K562 (cell line): ENCODE measurements around the gene B3GNT4. TPM values are rescaled to one million over a fixed set of nuclear protein-coding genes. Genes with fewer than 3 reads are reported as not detected.
A peak's percentile ranks its signal among the peaks of the same experiment; 100 is the strongest.

ENCODE experiments used
- POLR2G ChIP-seq: fragments of 200-400 bp; formaldehyde crosslinking; IDR thresholded peaks from 2 replicates; pipeline ENCODE4 v1.6.1; 2017; ENCODE audit warnings: low read depth, mild to moderate bottlenecking, antibody characterized with exemption, low read length, moderate library complexity
- ZFX ChIP-seq: sonication (generic); formaldehyde crosslinking; IDR thresholded peaks from 2 replicates; pipeline ENCODE4 v1.8.0; 2022; ENCODE audit warnings: mild to moderate bottlenecking, missing genetic modification reagents, moderate library complexity
- ZNF77 ChIP-seq: fragments of 250-450 bp; sonication (Bioruptor Pico); IDR thresholded peaks from 2 replicates; pipeline ENCODE4 v1.5.0; 2020
- polyA plus RNA-seq, 8 experiments: library from polyadenylated mRNA; depleted of rRNA in 4 of 8; stranded (reverse) in 5 of 8; unstranded in 3 of 8; fragments of >200 nt; fragmentation: Nextera tagmentation in 2 of 8; fragmentation: Illumina TruSeq in 1 of 8; extraction: Ambion mirVana in 2 of 8; extraction: Trizol in 1 of 8; gene quantifications; 2 replicates each; pipeline versions ENCODE4 v1.2.1 to v1.2.3, GENCODE V29; 2011 to 2014; ENCODE audit warnings: inconsistent platforms in 1 of 8, missing spikeins in 1 of 8
- total RNA-seq, 7 experiments: library from RNA; depleted of rRNA in 6 of 7; stranded (reverse); fragments of >200 nt in 6 of 7; fragmentation: Illumina TruSeq in 2 of 7; extraction: Trizol in 2 of 7; gene quantifications; 2 replicates each; pipeline versions ENCODE4 v1.2.1 to v1.2.3, GENCODE V29; 2011 to 2021; ENCODE audit warnings: low replicate concordance in 1 of 7
- TF ChIP-seq, protein P1 (sequence below): conservative IDR thresholded peaks from 2 replicates; pipeline ENCODE4 v1.6.1; 2011; ENCODE audit warnings: low read depth, mild to moderate bottlenecking, low read length; ENCODE audit not compliant: control insufficient read depth
- TF ChIP-seq, protein P2 (sequence below): sonication (generic); formaldehyde crosslinking; IDR thresholded peaks from 2 replicates; pipeline ENCODE4 v1.4.0; 2020; ENCODE audit warnings: mild to moderate bottlenecking, missing genetic modification reagents
- TF ChIP-seq, protein P3 (sequence below): fragments of 450-650 bp; IDR thresholded peaks from 2 replicates; pipeline ENCODE4 v1.6.1; 2016; ENCODE audit warnings: mild to moderate bottlenecking, moderate library complexity
- TF ChIP-seq, protein P4 (sequence below): fragments of 150-350 bp; IDR thresholded peaks from 2 replicates; pipeline ENCODE4 v1.6.1; 2014; ENCODE audit warnings: low read depth, mild to moderate bottlenecking, low read length, borderline replicate concordance

B3GNT4 gene
- total and polyA plus RNA-seq, 9 of the 15 experiments (the other 6 are each of a cell fraction or from before 2014, with no cell fraction given): 0.17 to 3.2 (median 1.3) TPM

DNA sequence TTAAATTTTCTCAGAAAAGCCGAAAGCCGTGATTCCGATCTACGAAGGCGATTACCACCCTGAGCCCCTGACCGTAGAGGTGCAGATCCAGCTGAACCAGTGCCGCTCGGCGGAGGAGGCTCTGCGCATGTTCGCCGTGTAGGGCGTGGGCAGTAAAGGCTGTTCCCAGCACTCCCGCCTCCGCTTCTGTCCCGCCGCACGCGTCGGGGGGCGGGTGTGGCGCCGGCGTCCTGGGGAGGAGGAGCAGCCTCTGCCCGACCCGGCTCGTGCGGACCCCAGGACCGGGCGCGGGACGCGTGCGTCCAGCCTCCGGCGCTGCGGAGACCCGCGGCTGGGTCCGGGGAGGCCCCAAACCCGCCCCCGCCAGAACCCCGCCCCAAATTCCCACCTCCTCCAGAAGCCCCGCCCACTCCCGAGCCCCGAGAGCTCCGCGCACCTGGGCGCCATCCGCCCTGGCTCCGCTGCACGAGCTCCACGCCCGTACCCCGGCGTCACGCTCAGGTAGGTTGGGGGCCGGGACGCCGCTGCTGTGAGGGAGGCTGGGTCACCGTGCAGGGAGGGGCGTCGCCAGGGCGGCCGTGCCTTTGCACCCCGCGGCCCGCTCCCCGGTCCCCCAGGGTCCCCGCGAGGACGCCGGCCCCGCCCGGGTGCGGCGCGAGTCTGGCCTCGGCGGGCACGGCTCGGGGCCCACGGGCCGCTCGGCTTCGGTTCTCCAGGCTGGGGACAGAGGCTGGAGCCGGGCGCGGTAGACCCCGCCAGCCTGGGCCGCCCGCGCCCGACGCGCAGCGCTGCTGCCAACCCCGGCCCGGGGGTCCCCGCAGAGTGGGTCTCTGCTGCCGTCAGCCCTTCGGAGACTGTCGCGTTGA, at the start of gene B3GNT4 (continued):
- TF ChIP-seq, protein P1, sequence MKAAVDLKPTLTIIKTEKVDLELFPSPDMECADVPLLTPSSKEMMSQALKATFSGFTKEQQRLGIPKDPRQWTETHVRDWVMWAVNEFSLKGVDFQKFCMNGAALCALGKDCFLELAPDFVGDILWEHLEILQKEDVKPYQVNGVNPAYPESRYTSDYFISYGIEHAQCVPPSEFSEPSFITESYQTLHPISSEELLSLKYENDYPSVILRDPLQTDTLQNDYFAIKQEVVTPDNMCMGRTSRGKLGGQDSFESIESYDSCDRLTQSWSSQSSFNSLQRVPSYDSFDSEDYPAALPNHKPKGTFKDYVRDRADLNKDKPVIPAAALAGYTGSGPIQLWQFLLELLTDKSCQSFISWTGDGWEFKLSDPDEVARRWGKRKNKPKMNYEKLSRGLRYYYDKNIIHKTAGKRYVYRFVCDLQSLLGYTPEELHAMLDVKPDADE: peak; percentile 56; the same call in 1 of the 2 replicates
- TF ChIP-seq ZNF77 (CRISPR knock-in tag): no peak
- TF ChIP-seq, protein P2, sequence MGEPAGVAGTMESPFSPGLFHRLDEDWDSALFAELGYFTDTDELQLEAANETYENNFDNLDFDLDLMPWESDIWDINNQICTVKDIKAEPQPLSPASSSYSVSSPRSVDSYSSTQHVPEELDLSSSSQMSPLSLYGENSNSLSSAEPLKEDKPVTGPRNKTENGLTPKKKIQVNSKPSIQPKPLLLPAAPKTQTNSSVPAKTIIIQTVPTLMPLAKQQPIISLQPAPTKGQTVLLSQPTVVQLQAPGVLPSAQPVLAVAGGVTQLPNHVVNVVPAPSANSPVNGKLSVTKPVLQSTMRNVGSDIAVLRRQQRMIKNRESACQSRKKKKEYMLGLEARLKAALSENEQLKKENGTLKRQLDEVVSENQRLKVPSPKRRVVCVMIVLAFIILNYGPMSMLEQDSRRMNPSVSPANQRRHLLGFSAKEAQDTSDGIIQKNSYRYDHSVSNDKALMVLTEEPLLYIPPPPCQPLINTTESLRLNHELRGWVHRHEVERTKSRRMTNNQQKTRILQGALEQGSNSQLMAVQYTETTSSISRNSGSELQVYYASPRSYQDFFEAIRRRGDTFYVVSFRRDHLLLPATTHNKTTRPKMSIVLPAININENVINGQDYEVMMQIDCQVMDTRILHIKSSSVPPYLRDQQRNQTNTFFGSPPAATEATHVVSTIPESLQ (CRISPR knock-in tag): no peak
- TF ChIP-seq ZFX (CRISPR knock-in tag): peak; percentile 59
- TF ChIP-seq, protein P3, sequence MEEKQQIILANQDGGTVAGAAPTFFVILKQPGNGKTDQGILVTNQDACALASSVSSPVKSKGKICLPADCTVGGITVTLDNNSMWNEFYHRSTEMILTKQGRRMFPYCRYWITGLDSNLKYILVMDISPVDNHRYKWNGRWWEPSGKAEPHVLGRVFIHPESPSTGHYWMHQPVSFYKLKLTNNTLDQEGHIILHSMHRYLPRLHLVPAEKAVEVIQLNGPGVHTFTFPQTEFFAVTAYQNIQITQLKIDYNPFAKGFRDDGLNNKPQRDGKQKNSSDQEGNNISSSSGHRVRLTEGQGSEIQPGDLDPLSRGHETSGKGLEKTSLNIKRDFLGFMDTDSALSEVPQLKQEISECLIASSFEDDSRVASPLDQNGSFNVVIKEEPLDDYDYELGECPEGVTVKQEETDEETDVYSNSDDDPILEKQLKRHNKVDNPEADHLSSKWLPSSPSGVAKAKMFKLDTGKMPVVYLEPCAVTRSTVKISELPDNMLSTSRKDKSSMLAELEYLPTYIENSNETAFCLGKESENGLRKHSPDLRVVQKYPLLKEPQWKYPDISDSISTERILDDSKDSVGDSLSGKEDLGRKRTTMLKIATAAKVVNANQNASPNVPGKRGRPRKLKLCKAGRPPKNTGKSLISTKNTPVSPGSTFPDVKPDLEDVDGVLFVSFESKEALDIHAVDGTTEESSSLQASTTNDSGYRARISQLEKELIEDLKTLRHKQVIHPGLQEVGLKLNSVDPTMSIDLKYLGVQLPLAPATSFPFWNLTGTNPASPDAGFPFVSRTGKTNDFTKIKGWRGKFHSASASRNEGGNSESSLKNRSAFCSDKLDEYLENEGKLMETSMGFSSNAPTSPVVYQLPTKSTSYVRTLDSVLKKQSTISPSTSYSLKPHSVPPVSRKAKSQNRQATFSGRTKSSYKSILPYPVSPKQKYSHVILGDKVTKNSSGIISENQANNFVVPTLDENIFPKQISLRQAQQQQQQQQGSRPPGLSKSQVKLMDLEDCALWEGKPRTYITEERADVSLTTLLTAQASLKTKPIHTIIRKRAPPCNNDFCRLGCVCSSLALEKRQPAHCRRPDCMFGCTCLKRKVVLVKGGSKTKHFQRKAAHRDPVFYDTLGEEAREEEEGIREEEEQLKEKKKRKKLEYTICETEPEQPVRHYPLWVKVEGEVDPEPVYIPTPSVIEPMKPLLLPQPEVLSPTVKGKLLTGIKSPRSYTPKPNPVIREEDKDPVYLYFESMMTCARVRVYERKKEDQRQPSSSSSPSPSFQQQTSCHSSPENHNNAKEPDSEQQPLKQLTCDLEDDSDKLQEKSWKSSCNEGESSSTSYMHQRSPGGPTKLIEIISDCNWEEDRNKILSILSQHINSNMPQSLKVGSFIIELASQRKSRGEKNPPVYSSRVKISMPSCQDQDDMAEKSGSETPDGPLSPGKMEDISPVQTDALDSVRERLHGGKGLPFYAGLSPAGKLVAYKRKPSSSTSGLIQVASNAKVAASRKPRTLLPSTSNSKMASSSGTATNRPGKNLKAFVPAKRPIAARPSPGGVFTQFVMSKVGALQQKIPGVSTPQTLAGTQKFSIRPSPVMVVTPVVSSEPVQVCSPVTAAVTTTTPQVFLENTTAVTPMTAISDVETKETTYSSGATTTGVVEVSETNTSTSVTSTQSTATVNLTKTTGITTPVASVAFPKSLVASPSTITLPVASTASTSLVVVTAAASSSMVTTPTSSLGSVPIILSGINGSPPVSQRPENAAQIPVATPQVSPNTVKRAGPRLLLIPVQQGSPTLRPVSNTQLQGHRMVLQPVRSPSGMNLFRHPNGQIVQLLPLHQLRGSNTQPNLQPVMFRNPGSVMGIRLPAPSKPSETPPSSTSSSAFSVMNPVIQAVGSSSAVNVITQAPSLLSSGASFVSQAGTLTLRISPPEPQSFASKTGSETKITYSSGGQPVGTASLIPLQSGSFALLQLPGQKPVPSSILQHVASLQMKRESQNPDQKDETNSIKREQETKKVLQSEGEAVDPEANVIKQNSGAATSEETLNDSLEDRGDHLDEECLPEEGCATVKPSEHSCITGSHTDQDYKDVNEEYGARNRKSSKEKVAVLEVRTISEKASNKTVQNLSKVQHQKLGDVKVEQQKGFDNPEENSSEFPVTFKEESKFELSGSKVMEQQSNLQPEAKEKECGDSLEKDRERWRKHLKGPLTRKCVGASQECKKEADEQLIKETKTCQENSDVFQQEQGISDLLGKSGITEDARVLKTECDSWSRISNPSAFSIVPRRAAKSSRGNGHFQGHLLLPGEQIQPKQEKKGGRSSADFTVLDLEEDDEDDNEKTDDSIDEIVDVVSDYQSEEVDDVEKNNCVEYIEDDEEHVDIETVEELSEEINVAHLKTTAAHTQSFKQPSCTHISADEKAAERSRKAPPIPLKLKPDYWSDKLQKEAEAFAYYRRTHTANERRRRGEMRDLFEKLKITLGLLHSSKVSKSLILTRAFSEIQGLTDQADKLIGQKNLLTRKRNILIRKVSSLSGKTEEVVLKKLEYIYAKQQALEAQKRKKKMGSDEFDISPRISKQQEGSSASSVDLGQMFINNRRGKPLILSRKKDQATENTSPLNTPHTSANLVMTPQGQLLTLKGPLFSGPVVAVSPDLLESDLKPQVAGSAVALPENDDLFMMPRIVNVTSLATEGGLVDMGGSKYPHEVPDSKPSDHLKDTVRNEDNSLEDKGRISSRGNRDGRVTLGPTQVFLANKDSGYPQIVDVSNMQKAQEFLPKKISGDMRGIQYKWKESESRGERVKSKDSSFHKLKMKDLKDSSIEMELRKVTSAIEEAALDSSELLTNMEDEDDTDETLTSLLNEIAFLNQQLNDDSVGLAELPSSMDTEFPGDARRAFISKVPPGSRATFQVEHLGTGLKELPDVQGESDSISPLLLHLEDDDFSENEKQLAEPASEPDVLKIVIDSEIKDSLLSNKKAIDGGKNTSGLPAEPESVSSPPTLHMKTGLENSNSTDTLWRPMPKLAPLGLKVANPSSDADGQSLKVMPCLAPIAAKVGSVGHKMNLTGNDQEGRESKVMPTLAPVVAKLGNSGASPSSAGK: peak; percentile 87
- TF ChIP-seq, protein P4, sequence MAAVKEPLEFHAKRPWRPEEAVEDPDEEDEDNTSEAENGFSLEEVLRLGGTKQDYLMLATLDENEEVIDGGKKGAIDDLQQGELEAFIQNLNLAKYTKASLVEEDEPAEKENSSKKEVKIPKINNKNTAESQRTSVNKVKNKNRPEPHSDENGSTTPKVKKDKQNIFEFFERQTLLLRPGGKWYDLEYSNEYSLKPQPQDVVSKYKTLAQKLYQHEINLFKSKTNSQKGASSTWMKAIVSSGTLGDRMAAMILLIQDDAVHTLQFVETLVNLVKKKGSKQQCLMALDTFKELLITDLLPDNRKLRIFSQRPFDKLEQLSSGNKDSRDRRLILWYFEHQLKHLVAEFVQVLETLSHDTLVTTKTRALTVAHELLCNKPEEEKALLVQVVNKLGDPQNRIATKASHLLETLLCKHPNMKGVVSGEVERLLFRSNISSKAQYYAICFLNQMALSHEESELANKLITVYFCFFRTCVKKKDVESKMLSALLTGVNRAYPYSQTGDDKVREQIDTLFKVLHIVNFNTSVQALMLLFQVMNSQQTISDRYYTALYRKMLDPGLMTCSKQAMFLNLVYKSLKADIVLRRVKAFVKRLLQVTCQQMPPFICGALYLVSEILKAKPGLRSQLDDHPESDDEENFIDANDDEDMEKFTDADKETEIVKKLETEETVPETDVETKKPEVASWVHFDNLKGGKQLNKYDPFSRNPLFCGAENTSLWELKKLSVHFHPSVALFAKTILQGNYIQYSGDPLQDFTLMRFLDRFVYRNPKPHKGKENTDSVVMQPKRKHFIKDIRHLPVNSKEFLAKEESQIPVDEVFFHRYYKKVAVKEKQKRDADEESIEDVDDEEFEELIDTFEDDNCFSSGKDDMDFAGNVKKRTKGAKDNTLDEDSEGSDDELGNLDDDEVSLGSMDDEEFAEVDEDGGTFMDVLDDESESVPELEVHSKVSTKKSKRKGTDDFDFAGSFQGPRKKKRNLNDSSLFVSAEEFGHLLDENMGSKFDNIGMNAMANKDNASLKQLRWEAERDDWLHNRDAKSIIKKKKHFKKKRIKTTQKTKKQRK: no peak
- TF ChIP-seq POLR2G: peak; percentile 73
